Esophagus muscularis mucosa (tissue), 3 donors: ENCODE data around the gene SP2.

ENCODE experiments used
- POLR2A ChIP-seq: fragments of 450-650 bp; IDR thresholded peaks from one replicate; pipeline ENCODE4 v1.6.1; 2017; ENCODE audit warnings: antibody characterized with exemption, moderate library complexity, mild to moderate bottlenecking, low read depth
- TF ChIP-seq, protein P1 (sequence below), 3 experiments: fragments of 200-600 bp in 2 of 3; fragments of 450-650 bp in 1 of 3; sonication (generic) in 2 of 3; IDR thresholded peaks; one replicate each; pipeline ENCODE4 v1.5.1; 2017 to 2019; ENCODE audit warnings: antibody characterized with exemption in 3 of 3, mild to moderate bottlenecking in 2 of 3, moderate library complexity in 1 of 3

DNA sequence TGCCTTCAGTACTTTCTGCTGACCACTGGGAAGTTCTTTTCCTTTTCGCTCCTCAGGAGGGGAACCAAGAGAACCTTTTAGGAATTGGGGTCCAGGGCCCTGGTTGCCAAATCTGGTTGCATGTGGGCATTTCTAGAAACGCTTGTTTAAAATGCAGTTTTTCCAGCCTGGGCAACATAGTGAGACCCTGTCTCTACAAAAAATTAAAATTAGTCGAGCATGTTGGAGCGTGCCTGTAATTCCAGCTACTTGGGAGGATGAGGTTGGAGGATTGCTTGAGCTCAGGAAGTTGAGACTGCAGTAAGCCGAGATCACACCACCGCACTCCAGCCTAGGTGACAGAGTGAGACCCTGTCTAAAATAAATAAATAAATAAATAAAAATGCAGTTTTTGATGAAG is 46.5 kb downstream of the SP2 start:
- TF ChIP-seq, protein P1, sequence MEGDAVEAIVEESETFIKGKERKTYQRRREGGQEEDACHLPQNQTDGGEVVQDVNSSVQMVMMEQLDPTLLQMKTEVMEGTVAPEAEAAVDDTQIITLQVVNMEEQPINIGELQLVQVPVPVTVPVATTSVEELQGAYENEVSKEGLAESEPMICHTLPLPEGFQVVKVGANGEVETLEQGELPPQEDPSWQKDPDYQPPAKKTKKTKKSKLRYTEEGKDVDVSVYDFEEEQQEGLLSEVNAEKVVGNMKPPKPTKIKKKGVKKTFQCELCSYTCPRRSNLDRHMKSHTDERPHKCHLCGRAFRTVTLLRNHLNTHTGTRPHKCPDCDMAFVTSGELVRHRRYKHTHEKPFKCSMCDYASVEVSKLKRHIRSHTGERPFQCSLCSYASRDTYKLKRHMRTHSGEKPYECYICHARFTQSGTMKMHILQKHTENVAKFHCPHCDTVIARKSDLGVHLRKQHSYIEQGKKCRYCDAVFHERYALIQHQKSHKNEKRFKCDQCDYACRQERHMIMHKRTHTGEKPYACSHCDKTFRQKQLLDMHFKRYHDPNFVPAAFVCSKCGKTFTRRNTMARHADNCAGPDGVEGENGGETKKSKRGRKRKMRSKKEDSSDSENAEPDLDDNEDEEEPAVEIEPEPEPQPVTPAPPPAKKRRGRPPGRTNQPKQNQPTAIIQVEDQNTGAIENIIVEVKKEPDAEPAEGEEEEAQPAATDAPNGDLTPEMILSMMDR (IDR thresholded peaks at IDR 0.05) = no peak
- no peak for TF ChIP-seq POLR2A
